Smooth muscle cell (in vitro differentiated cells): ENCODE measurements around the gene GSE1. TPM values are rescaled to one million over a fixed set of nuclear protein-coding genes. Genes with fewer than 3 reads are reported as not detected.

Source experiments
- DNase-seq: peaks from one replicate; lab custom pipeline; 2025; ENCODE audit not compliant: unreplicated experiment; lab: John Stamatoyannopoulos, UW
- H2AFZ ChIP-seq: fragments of 200-600 bp; sonication (generic); 2 replicates; pipeline ENCODE4 v1.6.0; 2016; ENCODE audit warnings: antibody characterized with exemption, low read depth, mild to moderate bottlenecking
- H3F3A ChIP-seq: fragments of 200-600 bp; sonication (generic); 2 replicates; pipeline ENCODE4 v1.6.0; 2017; ENCODE audit warnings: antibody characterized with exemption, low read depth
- H3K27ac ChIP-seq: fragments of 200-600 bp; sonication (generic); 2 replicates; pipeline ENCODE4 v1.5.1; 2016; ENCODE audit warnings: low read depth, mild to moderate bottlenecking
- H3K27me3 ChIP-seq: fragments of 200-600 bp; sonication (generic); 2 replicates; pipeline ENCODE4 v1.6.1; 2016; ENCODE audit warnings: low read depth, mild to moderate bottlenecking
- H3K36me3 ChIP-seq: fragments of 200-600 bp; sonication (generic); 2 replicates; pipeline ENCODE4 v1.5.1; 2016; ENCODE audit warnings: low read depth
- H3K4me1 ChIP-seq: fragments of 200-600 bp; sonication (generic); 2 replicates; pipeline ENCODE4 v1.5.1; 2016; ENCODE audit warnings: low read depth
- H3K4me2 ChIP-seq: fragments of 200-600 bp; sonication (generic); 2 replicates; pipeline ENCODE4 v1.6.0; 2016; ENCODE audit warnings: mild to moderate bottlenecking
- H3K4me3 ChIP-seq: fragments of 200-600 bp; sonication (generic); 2 replicates; pipeline ENCODE4 v1.5.1; 2016; ENCODE audit warnings: mild to moderate bottlenecking
- H3K79me2 ChIP-seq: fragments of 200-600 bp; sonication (generic); 2 replicates; pipeline ENCODE4 v1.6.0; 2016; ENCODE audit warnings: low read depth, mild to moderate bottlenecking
- H3K9ac ChIP-seq: fragments of 200-600 bp; sonication (generic); 2 replicates; pipeline ENCODE4 v1.6.0; 2016; ENCODE audit warnings: low read depth
- H3K9me3 ChIP-seq: fragments of 200-600 bp; sonication (generic); replicated peaks from 2 replicates; pipeline ENCODE4 v1.5.1; 2016; ENCODE audit warnings: low read depth
- H4K20me1 ChIP-seq: fragments of 200-600 bp; sonication (generic); 2 replicates; pipeline ENCODE4 v1.6.0; 2016; ENCODE audit warnings: low read depth
- WGBS: methylation state at CpG from one replicate; pipeline ENCODE4 v1.1.7; 2016; ENCODE audit warnings: low lambda C conversion rate; 5-methylcytosine and 5-hydroxymethylcytosine counted together
- polyA plus RNA-seq: library from polyadenylated mRNA; unstranded; fragments of >200 nt; fragmentation: Nextera tagmentation; extraction: Ambion mirVana; gene quantifications from 2 replicates; pipeline ENCODE4 v1.2.1, GENCODE V29; 2016
- total RNA-seq: library from RNA; depleted of rRNA; stranded (reverse); fragments of >200 nt; gene quantifications from 2 replicates; pipeline ENCODE4 v1.2.3, GENCODE V29; 2014
- TF ChIP-seq, protein P1 (sequence below): fragments of 200-600 bp; sonication (generic); IDR thresholded peaks from 2 replicates; pipeline ENCODE4 v1.5.1; 2017; ENCODE audit warnings: borderline replicate concordance, mild to moderate bottlenecking, antibody characterized with exemption; ENCODE audit not compliant: insufficient read depth, poor library complexity, severe bottlenecking

The GSE1 gene
- total and polyA plus RNA-seq, 2 experiments from 2014 or later: 13.6 to 27.7 TPM

GRCh38 chr16:85570735-85571562 is 42.2 kb upstream of the GSE1 start:
- Histone ChIP-seq H3K9me3 (no peaks in the 10 kb centered on the region), H3K27me3 (no peaks in the 10 kb centered on the region), H3K27ac (no peak overlapping the region), H3F3A (peaks cover 3% of the 10 kb centered on the region), H3K36me3 (no peaks in the 10 kb centered on the region), H3K4me2 (no peak overlapping the region), H2AFZ (no peak overlapping the region), H3K9ac (no peak overlapping the region), H3K4me1 (peaks cover 32% of the 10 kb centered on the region), H4K20me1 (peaks cover 96% of the 10 kb centered on the region), H3K79me2 (peaks cover 47% of the 10 kb centered on the region), H3K4me3 (no peak overlapping the region)
- DNase-seq: no peak
- TF ChIP-seq, protein P1, sequence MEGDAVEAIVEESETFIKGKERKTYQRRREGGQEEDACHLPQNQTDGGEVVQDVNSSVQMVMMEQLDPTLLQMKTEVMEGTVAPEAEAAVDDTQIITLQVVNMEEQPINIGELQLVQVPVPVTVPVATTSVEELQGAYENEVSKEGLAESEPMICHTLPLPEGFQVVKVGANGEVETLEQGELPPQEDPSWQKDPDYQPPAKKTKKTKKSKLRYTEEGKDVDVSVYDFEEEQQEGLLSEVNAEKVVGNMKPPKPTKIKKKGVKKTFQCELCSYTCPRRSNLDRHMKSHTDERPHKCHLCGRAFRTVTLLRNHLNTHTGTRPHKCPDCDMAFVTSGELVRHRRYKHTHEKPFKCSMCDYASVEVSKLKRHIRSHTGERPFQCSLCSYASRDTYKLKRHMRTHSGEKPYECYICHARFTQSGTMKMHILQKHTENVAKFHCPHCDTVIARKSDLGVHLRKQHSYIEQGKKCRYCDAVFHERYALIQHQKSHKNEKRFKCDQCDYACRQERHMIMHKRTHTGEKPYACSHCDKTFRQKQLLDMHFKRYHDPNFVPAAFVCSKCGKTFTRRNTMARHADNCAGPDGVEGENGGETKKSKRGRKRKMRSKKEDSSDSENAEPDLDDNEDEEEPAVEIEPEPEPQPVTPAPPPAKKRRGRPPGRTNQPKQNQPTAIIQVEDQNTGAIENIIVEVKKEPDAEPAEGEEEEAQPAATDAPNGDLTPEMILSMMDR: no peak
- WGBS: 87% methylated on average over 24 of the region's 24 CpGs

DNA sequence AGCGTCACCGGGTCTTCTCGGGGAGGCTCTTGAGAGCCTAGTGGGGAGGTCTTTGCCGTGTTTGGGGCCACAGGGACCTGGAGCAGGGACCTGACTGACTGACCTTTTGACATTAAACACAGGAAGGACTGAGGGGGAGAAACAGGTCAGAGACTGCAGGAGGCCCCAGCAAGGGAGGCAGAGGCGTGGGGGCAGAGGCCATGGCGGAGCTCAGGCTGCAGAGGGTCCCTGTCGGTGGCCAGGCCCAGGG is 41.6 kb upstream of the GSE1 start:
- H2AFZ ChIP-seq: no peak overlapping the region
- DNase-seq: no peak
- TF ChIP-seq, protein P1: no peak
- no peak overlapping the region for H3K27ac ChIP-seq
- no peak overlapping the region for H3K4me3 ChIP-seq
- H3K79me2 ChIP-seq: peaks cover 48% of the 10 kb centered on the region
- H3F3A ChIP-seq: peaks cover 3% of the 10 kb centered on the region
- no peak overlapping the region for H3K9ac ChIP-seq
- 94% methylated on average over 7 of the region's 7 CpGs for WGBS
- peaks cover 96% of the 10 kb centered on the region for H4K20me1 ChIP-seq
- no peaks in the 10 kb centered on the region for H3K9me3 ChIP-seq
- peaks cover 38% of the 10 kb centered on the region for H3K4me1 ChIP-seq
- H3K4me2 ChIP-seq: no peak overlapping the region
- no peaks in the 10 kb centered on the region for H3K27me3 ChIP-seq
- H3K36me3 ChIP-seq: no peaks in the 10 kb centered on the region

DNA sequence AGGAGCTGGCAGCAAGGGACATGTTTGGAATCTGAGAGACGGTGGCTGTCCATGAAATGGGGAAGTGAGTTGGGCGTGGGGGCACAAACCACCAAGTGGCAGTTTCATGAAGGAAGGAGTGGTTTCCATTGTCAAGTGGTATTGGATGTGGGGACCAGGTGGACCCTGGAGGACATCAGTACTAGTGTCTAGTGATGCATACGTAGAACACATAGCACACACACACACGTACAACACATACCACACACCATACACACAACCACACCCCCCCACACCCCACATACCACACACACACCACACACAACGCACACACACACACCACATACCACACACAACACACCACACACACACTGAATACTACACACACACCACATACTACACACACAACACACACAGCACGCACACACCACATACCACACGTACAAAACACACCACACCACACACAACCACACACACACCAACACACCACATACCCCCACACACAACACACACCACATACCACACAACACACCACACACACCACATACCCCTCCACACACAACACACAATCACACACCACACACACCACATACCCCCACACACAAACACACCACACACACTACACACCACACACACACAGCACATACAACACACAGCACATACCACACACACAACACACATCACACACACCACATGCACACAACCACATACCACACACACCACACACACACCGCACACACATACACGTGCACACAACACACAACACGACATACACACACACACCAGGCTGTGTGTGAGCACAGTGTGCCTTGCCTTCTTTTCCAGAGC is 41.1 kb upstream of the GSE1 start:
- Histone ChIP-seq H3K79me2 (peaks cover 51% of the 10 kb centered on the region), H3K27me3 (no peaks in the 10 kb centered on the region), H3K4me2 (no peak overlapping the region), H3K36me3 (no peaks in the 10 kb centered on the region), H3K9me3 (no peaks in the 10 kb centered on the region), H2AFZ (no peak overlapping the region), H3K4me1 (peaks cover 38% of the 10 kb centered on the region), H3F3A (peaks cover 3% of the 10 kb centered on the region), H3K4me3 (no peak overlapping the region), H4K20me1 (peaks cover 98% of the 10 kb centered on the region), H3K27ac (no peak overlapping the region), H3K9ac (no peak overlapping the region)
- DNase-seq: no peak
- TF ChIP-seq, protein P1: no peak
- 84% methylated on average over 7 of the region's 10 CpGs for WGBS
